LNCAP (cell line): ENCODE data around the gene COL23A1.

Experiments
- TF ChIP-seq, protein P1 (sequence below): fragments of 450-650 bp; IDR thresholded peaks from 2 replicates; pipeline ENCODE4 v1.5.1; 2017; ENCODE audit warnings: mild to moderate bottlenecking

COL23A1 gene

DNA sequence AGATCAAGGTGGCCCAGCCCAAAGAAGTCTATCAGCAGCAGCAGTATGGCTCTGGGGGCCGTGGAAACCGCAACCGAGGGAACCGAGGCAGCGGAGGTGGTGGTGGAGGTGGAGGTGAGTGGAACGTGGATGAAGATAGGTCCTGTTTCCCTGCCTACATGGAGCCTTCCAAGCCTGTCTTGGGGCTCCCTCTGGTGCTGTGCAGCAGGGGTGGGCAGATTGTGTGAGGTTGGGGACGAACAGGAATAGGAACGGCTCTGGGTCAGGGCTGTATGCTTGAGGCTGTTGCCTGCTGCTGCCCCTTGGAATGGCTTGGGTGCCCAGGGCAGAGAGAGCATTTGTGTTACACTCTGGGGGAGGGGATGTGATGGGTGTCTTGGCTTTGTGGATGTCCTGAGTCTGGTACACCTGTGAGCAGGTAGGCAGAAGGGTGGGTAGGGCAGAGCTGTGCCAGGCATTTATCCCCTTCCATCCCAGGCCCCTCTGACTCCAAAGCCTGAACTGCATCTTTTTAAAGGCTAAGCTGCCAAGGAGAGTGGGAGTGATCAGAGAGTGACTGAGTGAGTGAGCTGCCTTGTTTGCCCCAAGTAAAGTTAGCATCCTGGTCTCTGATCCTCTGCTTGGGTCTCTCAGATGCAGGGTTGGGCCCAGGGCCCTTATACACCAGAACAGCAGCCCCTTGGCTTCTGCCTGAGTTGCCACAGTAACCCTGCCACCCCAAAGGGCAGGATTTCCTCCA is 380.7 kb downstream of the COL23A1 start:
- TF ChIP-seq, protein P1, sequence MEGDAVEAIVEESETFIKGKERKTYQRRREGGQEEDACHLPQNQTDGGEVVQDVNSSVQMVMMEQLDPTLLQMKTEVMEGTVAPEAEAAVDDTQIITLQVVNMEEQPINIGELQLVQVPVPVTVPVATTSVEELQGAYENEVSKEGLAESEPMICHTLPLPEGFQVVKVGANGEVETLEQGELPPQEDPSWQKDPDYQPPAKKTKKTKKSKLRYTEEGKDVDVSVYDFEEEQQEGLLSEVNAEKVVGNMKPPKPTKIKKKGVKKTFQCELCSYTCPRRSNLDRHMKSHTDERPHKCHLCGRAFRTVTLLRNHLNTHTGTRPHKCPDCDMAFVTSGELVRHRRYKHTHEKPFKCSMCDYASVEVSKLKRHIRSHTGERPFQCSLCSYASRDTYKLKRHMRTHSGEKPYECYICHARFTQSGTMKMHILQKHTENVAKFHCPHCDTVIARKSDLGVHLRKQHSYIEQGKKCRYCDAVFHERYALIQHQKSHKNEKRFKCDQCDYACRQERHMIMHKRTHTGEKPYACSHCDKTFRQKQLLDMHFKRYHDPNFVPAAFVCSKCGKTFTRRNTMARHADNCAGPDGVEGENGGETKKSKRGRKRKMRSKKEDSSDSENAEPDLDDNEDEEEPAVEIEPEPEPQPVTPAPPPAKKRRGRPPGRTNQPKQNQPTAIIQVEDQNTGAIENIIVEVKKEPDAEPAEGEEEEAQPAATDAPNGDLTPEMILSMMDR = no peak

- TF ChIP-seq, protein P1 = no peak
These were observed 381.5 kb downstream of the COL23A1 start for GRCh38 chr5:178208540-178209227.

GRCh38 chr5:178207917-178208280 is 382.3 kb downstream of the COL23A1 start:
- TF ChIP-seq, protein P1 = no peak

DNA sequence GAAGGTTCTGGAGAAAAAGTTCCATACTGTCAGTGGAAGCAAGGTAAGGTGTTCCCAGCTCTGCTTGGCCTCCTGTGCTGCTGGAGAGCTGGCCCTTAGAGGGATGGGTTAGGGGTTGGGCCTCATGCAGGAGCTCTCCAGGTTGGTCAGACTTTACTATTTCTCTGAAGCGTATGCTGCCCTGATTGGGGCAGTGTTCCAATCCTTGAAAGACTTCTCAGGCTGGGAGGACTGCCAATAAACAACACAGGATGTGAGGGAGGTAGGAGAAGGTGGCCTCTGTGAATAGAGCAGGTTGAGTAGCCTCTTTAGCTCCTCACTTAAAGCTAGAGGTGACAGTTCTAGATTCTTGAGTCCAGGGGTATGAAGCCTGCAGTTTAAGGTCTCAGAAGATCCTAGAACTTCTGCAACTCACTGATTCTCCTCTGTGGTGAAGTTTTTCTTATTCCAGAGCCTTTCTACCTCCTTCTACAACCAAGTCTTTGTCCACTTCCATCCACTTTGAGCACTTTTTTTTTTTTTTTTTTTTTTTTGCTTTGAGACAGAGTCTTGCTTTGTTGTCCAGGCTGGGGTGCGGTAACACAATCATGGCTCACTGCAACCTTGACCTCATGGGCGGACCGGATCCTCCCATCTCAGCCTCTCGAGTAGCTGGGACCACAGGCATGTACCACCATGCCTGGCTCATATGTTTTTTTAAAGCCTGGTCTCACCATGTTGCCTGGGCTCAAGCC is 382.8 kb downstream of the COL23A1 start:
- TF ChIP-seq, protein P1 = no peak

DNA sequence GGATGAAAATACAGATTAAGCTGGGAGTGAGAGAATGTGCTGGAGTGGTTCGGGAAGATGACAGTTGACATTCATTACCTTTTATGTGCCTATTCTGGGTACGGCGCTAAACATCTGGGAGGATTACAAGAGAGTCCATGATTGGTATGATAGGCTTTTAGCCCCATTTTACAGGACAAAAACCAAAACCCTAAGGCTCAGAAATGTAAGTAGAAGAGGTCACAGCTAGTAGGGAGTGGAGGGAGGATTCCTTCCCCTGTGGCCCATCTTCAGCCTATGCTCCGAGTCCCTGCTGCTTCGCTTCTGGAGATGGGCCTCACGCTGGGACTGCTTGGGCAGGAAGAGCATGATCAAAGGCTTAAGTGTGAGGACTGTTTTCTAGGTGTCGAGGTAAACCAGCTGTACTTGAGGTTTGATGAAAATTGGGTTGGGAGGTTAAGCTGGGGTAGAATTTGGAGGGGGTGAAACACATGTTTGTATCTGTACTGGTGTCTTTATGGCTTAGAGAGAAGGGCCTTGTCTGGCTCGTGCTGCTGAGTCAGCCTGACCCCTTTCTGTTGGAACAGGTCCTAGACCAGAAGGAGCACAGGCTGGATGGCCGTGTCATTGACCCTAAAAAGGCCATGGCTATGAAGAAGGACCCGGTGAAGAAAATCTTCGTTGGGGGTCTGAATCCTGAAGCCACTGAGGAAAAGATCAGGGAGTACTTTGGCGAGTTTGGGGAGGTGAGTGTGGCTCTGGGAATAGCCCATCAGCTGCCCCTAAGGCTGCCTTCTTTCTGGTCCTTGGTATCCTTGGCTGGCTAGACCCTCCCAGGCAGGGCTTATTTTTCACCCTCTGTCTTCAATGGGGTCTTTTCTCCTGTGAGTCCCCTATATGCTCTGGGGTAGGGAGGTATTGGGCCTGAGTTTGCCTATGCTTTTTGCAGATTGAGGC is 383.8 kb downstream of the COL23A1 start:
- TF ChIP-seq, protein P1 = no peak

DNA sequence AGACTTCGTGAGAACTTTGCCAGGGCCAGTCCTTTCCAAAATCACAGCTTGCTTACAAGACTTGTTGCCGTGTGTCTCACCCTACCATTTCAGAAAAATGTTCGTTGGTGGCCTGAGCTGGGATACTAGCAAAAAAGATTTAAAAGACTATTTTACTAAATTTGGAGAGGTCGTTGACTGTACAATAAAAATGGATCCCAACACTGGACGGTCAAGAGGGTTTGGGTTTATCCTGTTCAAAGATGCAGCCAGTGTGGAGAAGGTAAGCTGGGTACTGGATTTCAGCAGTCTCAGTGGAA is 384.5 kb downstream of the COL23A1 start:
- TF ChIP-seq, protein P1 = no peak
